ENCODE data around the gene SYCE1.
"Not testable (repeated sequence)": the region's sequence is repeated elsewhere in the genome, so short reads cannot be mapped to it uniquely, and the experiment has no call there.

SYCE1 gene
- long read RNA-seq, donor 1, partial matches to known transcripts: 0 of 1 reads
- long read RNA-seq, donor 1, other reads (novel, unspliced or antisense): 0 of 1 reads
- long read RNA-seq, donor 2: 0 reads
- long read RNA-seq, donor 3: 0 reads
- long read RNA-seq, donor 4: 0 reads
- long read RNA-seq, donor 5, partial matches to known transcripts: 7 of 7 reads
- long read RNA-seq, donor 5, other reads (novel, unspliced or antisense): 0 of 7 reads
- long read RNA-seq, donor 6: 0 reads
- long read RNA-seq, donor 7: 0 reads
- long read RNA-seq, donor 8: 0 reads

- DNase-seq: no peak
Measured at GRCh38 chr10:133565441-133566294, at the start of gene SYCE1. SYCE1 (minus strand) TSS chr10:133565583; CDS start chr10:133565529, 54 bp downstream.

GRCh38 chr10:133614830-133615580, 49.6 kb upstream of the SYCE1 start:
- DNase-seq: no peak

GRCh38 chr10:133613699-133614098, 48.3 kb upstream of the SYCE1 start:
- DNase-seq: no peak

- DNase-seq: no peak
Measured at GRCh38 chr10:133611079-133611478, 45.7 kb upstream of the SYCE1 start.

GRCh38 chr10:133608855-133609254, 43.5 kb upstream of the SYCE1 start:
- DNase-seq: peak; percentile 6

- not testable (repeated sequence) for DNase-seq
Measured at GRCh38 chr10:133603434-133603833, 38.1 kb upstream of the SYCE1 start.

GRCh38 chr10:133600657-133601056, 35.3 kb upstream of the SYCE1 start:
- DNase-seq: no peak

GRCh38 chr10:133599869-133600268, 34.5 kb upstream of the SYCE1 start:
- DNase-seq: not testable (repeated sequence)

- no peak for DNase-seq
Measured at GRCh38 chr10:133592716-133593115, 27.3 kb upstream of the SYCE1 start.

GRCh38 chr10:133590970-133591359, 25.6 kb upstream of the SYCE1 start:
- DNase-seq: no peak

- no peak for DNase-seq
Measured at GRCh38 chr10:133590226-133590969, 25.0 kb upstream of the SYCE1 start.

- not testable (repeated sequence) for DNase-seq
Measured at GRCh38 chr10:133577037-133577436, 11.7 kb upstream of the SYCE1 start.

GRCh38 chr10:133573460-133573859, 8.1 kb upstream of the SYCE1 start:
- DNase-seq: not testable (repeated sequence)

- DNase-seq: not testable (repeated sequence)
Measured at GRCh38 chr10:133572055-133572454, 6.7 kb upstream of the SYCE1 start.

- not testable (repeated sequence) for DNase-seq
Measured at GRCh38 chr10:133569801-133570200, 4.4 kb upstream of the SYCE1 start.

- not testable (repeated sequence) for DNase-seq
Measured at GRCh38 chr10:133568831-133569527, 3.6 kb upstream of the SYCE1 start.

- DNase-seq: no peak
Measured at GRCh38 chr10:133568287-133568614, 2.9 kb upstream of the SYCE1 start.

- DNase-seq: no peak
Measured at GRCh38 chr10:133567609-133568286, 2.4 kb upstream of the SYCE1 start.

- DNase-seq: no peak
Measured at GRCh38 chr10:133567119-133567518, 1.7 kb upstream of the SYCE1 start.

GRCh38 chr10:133564816-133565215, 567 bp downstream of the SYCE1 start:
- no peak for DNase-seq

GRCh38 chr10:133559216-133559615, 6.2 kb downstream of the SYCE1 start:
- DNase-seq: no peak
